AG04449 (cell line): ENCODE data around the gene SMURF1.

ENCODE experiments used
- CTCF ChIA-PET: fragments of 350-600 bp; formaldehyde crosslinking; extraction: SDS; loops from one replicate; lab custom pipeline; 2021; ENCODE audit warnings: antibody characterized with exemption; lab: Yijun Ruan, JAX
- POLR2A ChIA-PET: fragments of 400-600, 350-600 bp; formaldehyde crosslinking; extraction: SDS; loops from one replicate; lab custom pipeline; 2020; ENCODE audit warnings: antibody characterized with exemption, inconsistent platforms; lab: Yijun Ruan, JAX
- DNase-seq: peaks from one replicate; pipeline ENCODE4 v3.0.0-alpha.2; 2010; ENCODE audit warnings: low read depth, low spot score
- H3K4me3 ChIP-seq: 2 replicates; pipeline ENCODE4 v1.5.1; 2011; ENCODE audit warnings: low read depth, mild to moderate bottlenecking, control low read depth, low read length
- CTCF ChIP-seq: IDR thresholded peaks from one replicate; pipeline ENCODE4 v1.5.1; 2011; ENCODE audit warnings: mild to moderate bottlenecking, moderate library complexity, low read length, control low read depth, inconsistent platforms; ENCODE audit not compliant: insufficient read depth; ENCODE audit errors: missing control alignments

SMURF1 gene

GRCh38 chr7:99024066-99024465 is 119.8 kb downstream of the SMURF1 start:
- H3K4me3 ChIP-seq, result no peak overlapping the region
- no peak for TF ChIP-seq CTCF
- ChIA-PET POLR2A (no interaction called here), CTCF (interaction anchor here (1.0 to 2.8 kb wide), 5 partner anchors 13 to 299 kb away, joined by 3 to 14 read pairs (median 5); no protein-coding TSS in a partner anchor)
- DNase-seq, result peak; percentile 54

- DNase-seq, result no peak
- no peak for TF ChIP-seq CTCF
- ChIA-PET CTCF (interaction anchor here (1.6 to 2.3 kb wide), 3 partner anchors 15 to 18 kb away, joined by 4 to 7 read pairs (median 6); no protein-coding TSS in a partner anchor), POLR2A (no interaction called here)
- no peak overlapping the region for H3K4me3 ChIP-seq
Measured at GRCh38 chr7:99021941-99022560, 121.9 kb downstream of the SMURF1 start.

- no peak for DNase-seq
- ChIA-PET CTCF (interaction anchor here (0.8 to 2.3 kb wide), 4 partner anchors 16 to 293 kb away, joined by 4 to 7 read pairs (median 6); no protein-coding TSS in a partner anchor), POLR2A (no interaction called here)
- no peak overlapping the region for H3K4me3 ChIP-seq
- TF ChIP-seq CTCF, result no peak
Measured at GRCh38 chr7:99020413-99020715, 123.5 kb downstream of the SMURF1 start.

- POLR2A ChIA-PET, result no interaction called here
- no peak for TF ChIP-seq CTCF
- no peak overlapping the region for H3K4me3 ChIP-seq
- DNase-seq, result no peak
- CTCF ChIA-PET, result interaction anchor here (0.8 to 2.3 kb wide), 4 partner anchors 17 to 294 kb away, joined by 4 to 7 read pairs (median 6); no protein-coding TSS in a partner anchor
Measured at GRCh38 chr7:99019523-99020412, 124.1 kb downstream of the SMURF1 start.

GRCh38 chr7:99016196-99016595 is 127.7 kb downstream of the SMURF1 start:
- H3K4me3 ChIP-seq, result no peak overlapping the region
- no peak for TF ChIP-seq CTCF
- DNase-seq, result no peak
- CTCF ChIA-PET, result no interaction called here
- POLR2A ChIA-PET, result no interaction called here
